Panc1 (cell line): ENCODE measurements around the gene MAPKAPK3. TPM values are rescaled to one million over a fixed set of nuclear protein-coding genes. Genes with fewer than 3 reads are reported as not detected.

ENCODE experiments used
- ATAC-seq: fragments of 200-7000 bp; cut with Tn5 transposase; 2 replicates; pipeline ENCODE4 v1.9.1; 2020; ENCODE audit warnings: mild to moderate bottlenecking, moderate library complexity
- BruUV-seq: library from RNA; stranded (reverse); fragments of 400-500 nt; replicated peaks from 2 replicates; lab custom pipeline; 2021; lab: Mats Ljungman, UMichigan
- CTCF ChIA-PET: fragments of 300-600 bp; sonication (Branson Sonifier 250); formaldehyde crosslinking; loops from one replicate; lab custom pipeline; 2022; ENCODE audit warnings: antibody characterized with exemption; lab: Charles Lee
- POLR2A ChIA-PET: fragments of 300-600 bp; sonication (Branson Sonifier 250); formaldehyde crosslinking; loops from one replicate; lab custom pipeline; 2022; ENCODE audit warnings: antibody characterized with exemption; lab: Charles Lee
- DNase-seq: peaks from one replicate; pipeline ENCODE4 v3.0.0-alpha.2; 2010; ENCODE audit warnings: low read depth, low spot score
- H3K27ac ChIP-seq: 2 replicates; pipeline ENCODE4 v1.5.1; 2011; ENCODE audit warnings: mild to moderate bottlenecking, low read length, inconsistent platforms
- H3K27me3 ChIP-seq: fragments of 200-500 bp; sonication (Bioruptor generic); 2 replicates; pipeline ENCODE4 v1.6.0; 2014; ENCODE audit warnings: low read length, inconsistent platforms; ENCODE audit not compliant: control insufficient read depth, insufficient read depth
- H3K36me3 ChIP-seq: fragments of 200-500 bp; sonication (Bioruptor generic); 2 replicates; pipeline ENCODE4 v1.5.1; 2014; ENCODE audit warnings: inconsistent platforms, mild to moderate bottlenecking, low read length, moderate library complexity; ENCODE audit not compliant: control insufficient read depth, insufficient read depth
- H3K4me1 ChIP-seq: 2 replicates; pipeline ENCODE4 v1.5.1; 2011; ENCODE audit warnings: inconsistent platforms, mild to moderate bottlenecking, low read length, moderate library complexity; ENCODE audit not compliant: control insufficient read depth, insufficient read depth
- H3K4me3 ChIP-seq, 2 experiments: 2 replicates each; pipeline ENCODE4 v1.5.1; 2011 to 2012; ENCODE audit warnings: low read depth in 2 of 2, low read length in 2 of 2, mild to moderate bottlenecking in 2 of 2, inconsistent platforms in 1 of 2, moderate library complexity in 1 of 2
- H3K9me3 ChIP-seq: fragments of 200-500 bp; sonication (Bioruptor generic); 2 replicates; pipeline ENCODE4 v1.5.1; 2014; ENCODE audit warnings: low read depth, mild to moderate bottlenecking, inconsistent platforms, low read length, moderate library complexity; ENCODE audit not compliant: control insufficient read depth, insufficient read depth
- CTCF ChIP-seq: fragments of 450-650 bp; IDR thresholded peaks from 2 replicates; pipeline ENCODE4 v1.5.1; 2017; ENCODE audit warnings: mild to moderate bottlenecking
- POLR2AphosphoS5 ChIP-seq: IDR thresholded peaks from 2 replicates; pipeline ENCODE4 v1.6.1; 2012; ENCODE audit warnings: mild to moderate bottlenecking, low read depth, low read length, moderate library complexity
- REST ChIP-seq, 2 experiments: IDR thresholded peaks; 2 replicates each; pipeline ENCODE4 v1.6.1; 2011 to 2012; ENCODE audit warnings: low read depth in 2 of 2, control low read depth in 1 of 2, low read length in 1 of 2, mild to moderate bottlenecking in 1 of 2, moderate library complexity in 1 of 2; ENCODE audit not compliant: insufficient read depth in 1 of 2
- SIN3A ChIP-seq: IDR thresholded peaks from 2 replicates; pipeline ENCODE4 v1.6.1; 2012; ENCODE audit warnings: low read depth, mild to moderate bottlenecking, low read length, moderate library complexity, borderline replicate concordance; ENCODE audit not compliant: insufficient read depth
- TCF7L2 ChIP-seq: IDR thresholded peaks from 2 replicates; pipeline ENCODE4 v1.6.1; 2011; ENCODE audit warnings: mild to moderate bottlenecking, low read depth, low read length, inconsistent platforms
- in situ Hi-C: cut with HindIII; loops from 2 replicates; pipeline ENCODE4 v1.10.0; 2016; ENCODE audit warnings: low sequenced_read_pairs, low pct_unique_long_range_greater_than_20kb
- intact Hi-C: fragments of 100-400 bp; cut with micrococcal nuclease; formaldehyde crosslinking; loops from one replicate; pipeline ENCODE4 v1.10.0; 2022; ENCODE audit not compliant: unreplicated experiment
- total RNA-seq: library from RNA; stranded (reverse); gene quantifications from one replicate; pipeline ENCODE4 v1.2.1, GENCODE V29; 2021; ENCODE audit not compliant: unreplicated experiment

Gene MAPKAPK3
- total RNA-seq, 1 experiment from 2014 or later, result 14.8 TPM

- H3K27me3 ChIP-seq, result no peaks in the 10 kb centered on the region
- H3K9me3 ChIP-seq, result no peaks in the 10 kb centered on the region
- ChIA-PET POLR2A (no interaction called here), CTCF (no interaction called here)
- no peak overlapping the region for H3K4me3 ChIP-seq
- in situ Hi-C loops, result no loop called here
- ATAC-seq, result no peak
- BruUV-seq, result no TSS peak
- H3K27ac ChIP-seq, result no peak overlapping the region
- intact Hi-C loops, result no loop called here
- H3K36me3 ChIP-seq, result no peaks in the 10 kb centered on the region
- no peaks in the 10 kb centered on the region for H3K4me1 ChIP-seq
- DNase-seq, result no peak
- TF ChIP-seq POLR2AphosphoS5 (no peak), TCF7L2 (no peak), CTCF (no peak), REST (IDR thresholded peaks at IDR 0.05; ENCODE audit: insufficient read depth in 1 of 2, low read depth in 2 of 2, low read length in 1 of 2) (no peak), SIN3A (no peak)
These were observed 39.7 kb downstream of the MAPKAPK3 start for GRCh38 chr3:50656417-50657195.

- TF ChIP-seq POLR2AphosphoS5, result no peak
- no peak for TF ChIP-seq SIN3A
- TF ChIP-seq CTCF, result no peak
- no peak for TF ChIP-seq TCF7L2
- TF ChIP-seq REST (IDR thresholded peaks at IDR 0.05; ENCODE audit: insufficient read depth in 1 of 2, low read depth in 2 of 2, low read length in 1 of 2), result no peak
- CTCF ChIA-PET, result no interaction called here
- no peaks in the 10 kb centered on the region for H3K9me3 ChIP-seq
- no peak overlapping the region for H3K4me3 ChIP-seq
- DNase-seq (no peak), ATAC-seq (no peak)
- in situ Hi-C loops (no loop called here), intact Hi-C loops (no loop called here)
- H3K27me3 ChIP-seq, result no peaks in the 10 kb centered on the region
- BruUV-seq, result no TSS peak
- no peak overlapping the region for H3K27ac ChIP-seq
- H3K4me1 ChIP-seq, result no peaks in the 10 kb centered on the region
- no peaks in the 10 kb centered on the region for H3K36me3 ChIP-seq
- POLR2A ChIA-PET, result no interaction called here
These were observed 40.5 kb downstream of the MAPKAPK3 start for GRCh38 chr3:50657407-50657806.
